SK-N-MC (cell line): ENCODE measurements around the gene PCDH10.

Source experiments
- EZH2 ChIP-seq: fragments of 200-600 bp; sonication (generic); IDR thresholded peaks from one replicate; pipeline ENCODE4 v1.6.1; 2017; ENCODE audit warnings: antibody characterized with exemption
- FOXP2 ChIP-seq: optimal IDR thresholded peaks from 2 replicates; pipeline ENCODE3; 2011; ENCODE audit warnings: mild to moderate bottlenecking, moderate library complexity; ENCODE audit not compliant: insufficient read depth; ENCODE audit errors: extremely low read length, control extremely low read depth
- POLR2AphosphoS5 ChIP-seq: IDR thresholded peaks from 2 replicates; pipeline ENCODE4 v1.6.1; 2012; ENCODE audit warnings: mild to moderate bottlenecking, low read depth, low read length, borderline replicate concordance

DNA sequence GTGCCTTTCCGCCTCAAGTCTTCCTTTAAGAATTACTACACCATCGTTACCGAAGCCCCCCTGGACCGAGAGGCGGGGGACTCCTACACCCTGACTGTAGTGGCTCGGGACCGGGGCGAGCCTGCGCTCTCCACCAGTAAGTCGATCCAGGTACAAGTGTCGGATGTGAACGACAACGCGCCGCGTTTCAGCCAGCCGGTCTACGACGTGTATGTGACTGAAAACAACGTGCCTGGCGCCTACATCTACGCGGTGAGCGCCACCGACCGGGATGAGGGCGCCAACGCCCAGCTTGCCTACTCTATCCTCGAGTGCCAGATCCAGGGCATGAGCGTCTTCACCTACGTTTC, 2.2 kb downstream of the PCDH10 start:
- no peak for TF ChIP-seq POLR2AphosphoS5
- TF ChIP-seq EZH2, result no peak
- no peak for TF ChIP-seq FOXP2
